ENCODE measurements around the gene LSM4. TPM values are rescaled to one million over a fixed set of nuclear protein-coding genes. Genes with fewer than 3 reads are reported as not detected.
A peak's percentile ranks its signal among the peaks of the same experiment; 100 is the strongest.

LSM4 gene
- total RNA-seq, 1 experiment from 2014 or later: 115 TPM

GRCh38 chr19:18283338-18283737 lies 39.5 kb downstream of the LSM4 start:
- Mint-ChIP-seq H3K4me1 (ENCODE audit: low read depth, unreplicated experiment) (peaks cover 17% of the 10 kb centered on the region), H3K36me3 (ENCODE audit: insufficient read depth, unreplicated experiment) (peaks cover 46% of the 10 kb centered on the region), H3K9me3 (ENCODE audit: low read depth, unreplicated experiment) (no peaks in the 10 kb centered on the region), H3K4me3 (ENCODE audit: low read depth, unreplicated experiment) (no peak overlapping the region), H3K27ac (ENCODE audit: unreplicated experiment) (no peak overlapping the region), H3K27me3 (ENCODE audit: unreplicated experiment) (no peaks in the 10 kb centered on the region)
- CTCF ChIA-PET: no interaction called here
- no peak for DNase-seq
- BruUV-seq (replicated peaks): no TSS peak
- intact Hi-C loops (cut with micrococcal nuclease; ENCODE audit: unreplicated experiment): no loop called here
- no peak for TF ChIP-seq CTCF (IDR thresholded peaks at IDR 0.05; ENCODE audit: unreplicated experiment)

- peak overlapping the region; percentile 74 for H3K4me3 Mint-ChIP-seq (ENCODE audit: low read depth, unreplicated experiment)
- H3K27ac Mint-ChIP-seq (ENCODE audit: unreplicated experiment): peak overlapping the region; percentile 95
- no peaks in the 10 kb centered on the region for H3K27me3 Mint-ChIP-seq (ENCODE audit: unreplicated experiment)
- intact Hi-C loops (cut with micrococcal nuclease; ENCODE audit: unreplicated experiment): no loop called here
- BruUV-seq (replicated peaks): no TSS peak
- peaks cover 17% of the 10 kb centered on the region for H3K4me1 Mint-ChIP-seq (ENCODE audit: low read depth, unreplicated experiment)
- H3K9me3 Mint-ChIP-seq (ENCODE audit: low read depth, unreplicated experiment): no peaks in the 10 kb centered on the region
- TF ChIP-seq CTCF (IDR thresholded peaks at IDR 0.05; ENCODE audit: unreplicated experiment): no peak
- CTCF ChIA-PET: interaction anchor here (0.7 kb wide), 1 partner anchor 46 kb away, joined by 4 read pairs; no protein-coding TSS in a partner anchor
- DNase-seq: no peak
- peaks cover 52% of the 10 kb centered on the region for H3K36me3 Mint-ChIP-seq (ENCODE audit: insufficient read depth, unreplicated experiment)
These were observed 40.1 kb downstream of the LSM4 start for GRCh38 chr19:18282788-18283141.

- peak; percentile 27 for DNase-seq
- intact Hi-C loops (cut with micrococcal nuclease; ENCODE audit: unreplicated experiment): no loop called here
- CTCF ChIA-PET: interaction anchor here (0.7 to 1.7 kb wide), 5 partner anchors 40 to 128 kb away, joined by 3 to 8 read pairs (median 4); partner anchors contain the start of genes LSM4 and MPV17L2
- BruUV-seq (replicated peaks): TSS peak; percentile 92
- H3K27me3 Mint-ChIP-seq (ENCODE audit: unreplicated experiment): no peaks in the 10 kb centered on the region
- TF ChIP-seq CTCF (IDR thresholded peaks at IDR 0.05; ENCODE audit: unreplicated experiment): no peak
- peaks cover 17% of the 10 kb centered on the region for H3K4me1 Mint-ChIP-seq (ENCODE audit: low read depth, unreplicated experiment)
- H3K9me3 Mint-ChIP-seq (ENCODE audit: low read depth, unreplicated experiment): no peaks in the 10 kb centered on the region
- peak overlapping the region; percentile 95 for H3K27ac Mint-ChIP-seq (ENCODE audit: unreplicated experiment)
- H3K4me3 Mint-ChIP-seq (ENCODE audit: low read depth, unreplicated experiment): peak overlapping the region; percentile 74
- peaks cover 57% of the 10 kb centered on the region for H3K36me3 Mint-ChIP-seq (ENCODE audit: insufficient read depth, unreplicated experiment)
These were observed 40.7 kb downstream of the LSM4 start for GRCh38 chr19:18282021-18282787.

GRCh38 chr19:18281082-18282020 lies 41.5 kb downstream of the LSM4 start, which contains the start of gene JUND:
Gene JUND (minus strand): TSS chr19:18281622. CDS start chr19:18281484, 138 bp downstream.
- Mint-ChIP-seq H3K27ac (ENCODE audit: unreplicated experiment) (peak within 1 kb of the TSS; percentile 95), H3K4me3 (ENCODE audit: low read depth, unreplicated experiment) (peak within 1 kb of the TSS; percentile 74), H3K36me3 (ENCODE audit: insufficient read depth, unreplicated experiment) (peaks cover 60% of the 10 kb centered on the region), H3K4me1 (ENCODE audit: low read depth, unreplicated experiment) (peaks cover 17% of the 10 kb centered on the region), H3K27me3 (ENCODE audit: unreplicated experiment) (no peaks in the 10 kb centered on the region), H3K9me3 (ENCODE audit: low read depth, unreplicated experiment) (no peaks in the 10 kb centered on the region)
- BruUV-seq (replicated peaks): no TSS peak
- TF ChIP-seq CTCF (IDR thresholded peaks at IDR 0.05; ENCODE audit: unreplicated experiment): no peak
- CTCF ChIA-PET: interaction anchor here (0.6 to 1.7 kb wide), 5 partner anchors 13 to 129 kb away, joined by 3 to 8 read pairs (median 3); partner anchors contain the start of genes LSM4 and MPV17L2
- intact Hi-C loops (cut with micrococcal nuclease; ENCODE audit: unreplicated experiment): no loop called here
- peak; percentile 95 for DNase-seq
